Mucosa of rectum (tissue), 2 donors: ENCODE measurements around the gene UBE2H.

Source experiments
- H3K27ac ChIP-seq, 2 donors: one replicate each; pipeline ENCODE4 v1.7.0; 2013; ENCODE audit warnings: inconsistent platforms in 2 of 2, low read depth in 2 of 2, low read length in 2 of 2
- H3K27me3 ChIP-seq, 2 donors: one replicate each; pipeline ENCODE4 v1.7.0; 2013; ENCODE audit warnings: low read length in 2 of 2; ENCODE audit not compliant: control insufficient read depth in 2 of 2, insufficient read depth in 2 of 2
- H3K36me3 ChIP-seq, 2 donors: one replicate each; pipeline ENCODE4 v1.7.0; 2013; ENCODE audit warnings: low read length in 2 of 2; ENCODE audit not compliant: control insufficient read depth in 2 of 2, insufficient read depth in 2 of 2
- H3K4me1 ChIP-seq, 2 donors: one replicate each; pipeline ENCODE4 v1.7.0; 2013; ENCODE audit warnings: low read length in 2 of 2, mild to moderate bottlenecking in 1 of 2; ENCODE audit not compliant: control insufficient read depth in 2 of 2, insufficient read depth in 2 of 2
- H3K4me3 ChIP-seq, 2 donors: one replicate each; pipeline ENCODE4 v1.7.0; 2013; ENCODE audit warnings: low read length in 2 of 2
- H3K9ac ChIP-seq, 2 donors: one replicate each; pipeline ENCODE4 v1.7.0; 2013; ENCODE audit warnings: low read length in 2 of 2, low read depth in 1 of 2, mild to moderate bottlenecking in 1 of 2
- H3K9me3 ChIP-seq, 2 donors: one replicate each; pipeline ENCODE4 v1.7.0; 2013; ENCODE audit warnings: low read length in 2 of 2; ENCODE audit not compliant: control insufficient read depth in 2 of 2
- donor health status: healthy.
- donor health status: Normal muscosa, but diverticular disease.

The UBE2H gene

GRCh38 chr7:129851809-129852208 lies 101.0 kb downstream of the UBE2H start:
- Histone ChIP-seq H3K9ac (no peak overlapping the region), H3K27me3 (no peaks in the 10 kb centered on the region), H3K27ac (no peak overlapping the region), H3K36me3 (peaks cover 0 to 4% of the 10 kb centered on the region in 2 donors), H3K9me3 (no peaks in the 10 kb centered on the region), H3K4me1 (peaks cover 0 to 9% of the 10 kb centered on the region in 2 donors), H3K4me3 (no peak overlapping the region)

- no peak overlapping the region for H3K9ac ChIP-seq
- no peaks in the 10 kb centered on the region for H3K9me3 ChIP-seq
- H3K27ac ChIP-seq = no peak overlapping the region
- H3K36me3 ChIP-seq = peaks cover 0 to 4% of the 10 kb centered on the region in 2 donors
- H3K4me3 ChIP-seq = no peak overlapping the region
- peaks cover 0 to 5% of the 10 kb centered on the region in 2 donors for H3K4me1 ChIP-seq
- no peaks in the 10 kb centered on the region for H3K27me3 ChIP-seq
These were observed 101.6 kb downstream of the UBE2H start for GRCh38 chr7:129851174-129851573.

- Histone ChIP-seq H3K4me3 (no peak overlapping the region), H3K9me3 (no peaks in the 10 kb centered on the region), H3K36me3 (peaks cover under 1% of the 10 kb centered on the region in 2 donors), H3K9ac (no peak overlapping the region), H3K4me1 (peaks cover 0 to 7% of the 10 kb centered on the region in 2 donors), H3K27ac (no peak overlapping the region), H3K27me3 (no peaks in the 10 kb centered on the region)
These were observed 104.3 kb downstream of the UBE2H start for GRCh38 chr7:129848436-129848835.

GRCh38 chr7:129845972-129846327 lies 106.8 kb downstream of the UBE2H start:
- Histone ChIP-seq H3K27ac (no peak overlapping the region), H3K9ac (no peak overlapping the region), H3K4me1 (peaks cover 0 to 3% of the 10 kb centered on the region in 2 donors), H3K36me3 (peaks cover 0 to 3% of the 10 kb centered on the region in 2 donors), H3K4me3 (no peak overlapping the region), H3K9me3 (no peaks in the 10 kb centered on the region), H3K27me3 (no peaks in the 10 kb centered on the region)

GRCh38 chr7:129845178-129845971 lies 107.4 kb downstream of the UBE2H start:
- no peaks in the 10 kb centered on the region for H3K9me3 ChIP-seq
- no peak overlapping the region for H3K9ac ChIP-seq
- H3K36me3 ChIP-seq = peaks cover 0 to 3% of the 10 kb centered on the region in 2 donors
- no peak overlapping the region for H3K27ac ChIP-seq
- H3K4me3 ChIP-seq = no peak overlapping the region
- H3K27me3 ChIP-seq = no peaks in the 10 kb centered on the region
- peaks cover 0 to 3% of the 10 kb centered on the region in 2 donors for H3K4me1 ChIP-seq

GRCh38 chr7:129843978-129844840 lies 108.6 kb downstream of the UBE2H start:
- H3K4me1 ChIP-seq = peaks cover 0 to 3% of the 10 kb centered on the region in 2 donors
- no peaks in the 10 kb centered on the region for H3K9me3 ChIP-seq
- no peaks in the 10 kb centered on the region for H3K27me3 ChIP-seq
- H3K36me3 ChIP-seq = peaks cover 1 to 3% of the 10 kb centered on the region in 2 donors
- no peak overlapping the region for H3K27ac ChIP-seq
- H3K4me3 ChIP-seq = no peak overlapping the region
- H3K9ac ChIP-seq = no peak overlapping the region

GRCh38 chr7:129843365-129843898 lies 109.3 kb downstream of the UBE2H start:
- peaks cover 0 to 3% of the 10 kb centered on the region in 2 donors for H3K4me1 ChIP-seq
- peaks cover 3 to 6% of the 10 kb centered on the region in 2 donors for H3K36me3 ChIP-seq
- no peaks in the 10 kb centered on the region for H3K9me3 ChIP-seq
- H3K27me3 ChIP-seq = no peaks in the 10 kb centered on the region
- H3K4me3 ChIP-seq = no peak overlapping the region
- H3K27ac ChIP-seq = no peak overlapping the region
- H3K9ac ChIP-seq = no peak overlapping the region

- no peak overlapping the region for H3K27ac ChIP-seq
- peaks cover 9 to 11% of the 10 kb centered on the region in 2 donors for H3K36me3 ChIP-seq
- no peak overlapping the region for H3K9ac ChIP-seq
- no peaks in the 10 kb centered on the region for H3K9me3 ChIP-seq
- no peak overlapping the region for H3K4me3 ChIP-seq
- H3K4me1 ChIP-seq = peaks cover 0 to 3% of the 10 kb centered on the region in 2 donors
- no peaks in the 10 kb centered on the region for H3K27me3 ChIP-seq
These were observed 111.3 kb downstream of the UBE2H start for GRCh38 chr7:129841465-129841864.

DNA sequence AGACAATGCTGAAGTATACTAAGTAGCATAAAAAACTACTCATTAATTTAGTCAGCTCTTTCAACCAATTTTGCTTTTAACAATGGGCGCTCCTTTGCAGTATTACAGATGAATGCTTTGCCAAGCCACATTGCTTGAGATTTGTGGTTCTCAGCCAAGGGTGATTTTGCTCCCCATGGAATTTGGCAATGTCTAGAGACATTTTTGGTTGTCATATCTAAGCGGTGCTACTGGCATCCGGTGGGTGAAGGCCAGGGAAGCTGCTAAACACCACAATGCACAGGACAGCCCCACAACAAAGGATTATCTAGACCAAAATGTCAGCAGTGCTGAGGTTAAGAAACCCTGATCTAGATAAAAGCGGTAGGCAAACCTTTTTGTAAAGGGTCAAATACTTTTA lies 112.0 kb downstream of the UBE2H start:
- Histone ChIP-seq H3K36me3 (peaks cover 9 to 13% of the 10 kb centered on the region in 2 donors), H3K27me3 (no peaks in the 10 kb centered on the region), H3K9ac (no peak overlapping the region), H3K4me1 (peaks cover 0 to 1% of the 10 kb centered on the region in 2 donors), H3K4me3 (no peak overlapping the region), H3K9me3 (no peaks in the 10 kb centered on the region), H3K27ac (no peak overlapping the region)

DNA sequence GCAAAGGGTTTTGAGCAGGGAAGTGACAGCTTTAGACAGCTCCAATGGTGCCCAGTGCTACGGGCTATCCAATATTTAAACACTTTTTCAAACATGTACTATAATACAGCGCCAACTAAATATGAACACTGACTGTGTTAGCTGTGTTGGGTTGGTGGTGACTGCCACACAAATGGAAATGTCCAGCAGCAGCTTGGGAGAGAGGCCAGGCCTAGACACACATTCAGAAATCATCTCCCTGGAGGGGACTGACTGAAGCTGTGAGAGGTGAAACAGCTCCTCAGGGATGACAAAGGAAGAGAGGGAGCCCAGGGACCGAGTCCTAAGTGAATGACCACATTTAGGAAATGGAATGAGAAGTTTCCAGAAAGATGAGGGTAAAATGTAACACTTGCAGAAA lies 115.8 kb downstream of the UBE2H start:
- no peak overlapping the region for H3K4me3 ChIP-seq
- H3K9me3 ChIP-seq = no peaks in the 10 kb centered on the region
- no peaks in the 10 kb centered on the region for H3K27me3 ChIP-seq
- no peaks in the 10 kb centered on the region for H3K4me1 ChIP-seq
- peaks cover 10 to 21% of the 10 kb centered on the region in 2 donors for H3K36me3 ChIP-seq
- H3K27ac ChIP-seq = no peak overlapping the region
- no peak overlapping the region for H3K9ac ChIP-seq
